Measurements from ENCODE around the gene TRIL. TPM values are rescaled to one million over a fixed set of nuclear protein-coding genes. Genes with fewer than 3 reads are reported as not detected.

Gene TRIL
- total and polyA plus RNA-seq, 8 donors: 0.92 to 26.1 (median 1.3) TPM; not detected in 1

DNA sequence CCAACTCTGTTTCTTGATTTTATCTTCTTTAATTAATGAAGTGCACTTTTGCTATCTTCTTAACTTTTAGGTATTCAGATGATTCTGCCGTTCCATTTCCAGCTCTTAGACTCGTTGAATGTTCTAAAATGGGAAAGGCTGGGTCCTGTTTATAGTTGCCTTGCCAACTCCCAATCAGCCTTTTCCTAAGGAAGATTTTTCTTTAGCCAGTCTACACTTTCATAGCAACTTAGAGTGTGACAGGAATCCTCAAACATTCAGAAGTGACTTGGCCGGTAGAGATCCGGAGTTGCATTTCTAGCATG lies 23.0 kb upstream of the TRIL start:
- DNase-seq: no peak
- H3K4me1 ChIP-seq: peaks cover 6 to 34% (median 23%) of the 10 kb centered on the region in 4 donors
- peak overlapping the region in 4 of 5 donors; percentile 30 to 68 (median 39) for H3K27ac ChIP-seq
- intact Hi-C loops (cut with DNase I; ENCODE audit: low total_unique reads): no loop called here
- no peak for TF ChIP-seq POLR2AphosphoS5 (IDR thresholded peaks at IDR 0.05)
- TF ChIP-seq, protein P1, sequence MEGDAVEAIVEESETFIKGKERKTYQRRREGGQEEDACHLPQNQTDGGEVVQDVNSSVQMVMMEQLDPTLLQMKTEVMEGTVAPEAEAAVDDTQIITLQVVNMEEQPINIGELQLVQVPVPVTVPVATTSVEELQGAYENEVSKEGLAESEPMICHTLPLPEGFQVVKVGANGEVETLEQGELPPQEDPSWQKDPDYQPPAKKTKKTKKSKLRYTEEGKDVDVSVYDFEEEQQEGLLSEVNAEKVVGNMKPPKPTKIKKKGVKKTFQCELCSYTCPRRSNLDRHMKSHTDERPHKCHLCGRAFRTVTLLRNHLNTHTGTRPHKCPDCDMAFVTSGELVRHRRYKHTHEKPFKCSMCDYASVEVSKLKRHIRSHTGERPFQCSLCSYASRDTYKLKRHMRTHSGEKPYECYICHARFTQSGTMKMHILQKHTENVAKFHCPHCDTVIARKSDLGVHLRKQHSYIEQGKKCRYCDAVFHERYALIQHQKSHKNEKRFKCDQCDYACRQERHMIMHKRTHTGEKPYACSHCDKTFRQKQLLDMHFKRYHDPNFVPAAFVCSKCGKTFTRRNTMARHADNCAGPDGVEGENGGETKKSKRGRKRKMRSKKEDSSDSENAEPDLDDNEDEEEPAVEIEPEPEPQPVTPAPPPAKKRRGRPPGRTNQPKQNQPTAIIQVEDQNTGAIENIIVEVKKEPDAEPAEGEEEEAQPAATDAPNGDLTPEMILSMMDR (IDR thresholded peaks at IDR 0.05): no peak
- TF ChIP-seq EP300 (IDR thresholded peaks at IDR 0.05): no peak
- TF ChIP-seq POLR2A (IDR thresholded peaks at IDR 0.05): no peak
- H3K4me3 ChIP-seq: no peak overlapping the region
- H3K36me3 ChIP-seq: no peaks in the 10 kb centered on the region
- H3K9me3 ChIP-seq: no peaks in the 10 kb centered on the region
- no peaks in the 10 kb centered on the region for H3K27me3 ChIP-seq
- WGBS, 5 donors: 53 to 71% (median 66%) methylated on average over 4 of the region's 4 CpGs

- intact Hi-C loops (cut with DNase I; ENCODE audit: low total_unique reads): no loop called here
- Histone ChIP-seq H3K27ac (peak overlapping the region in 4 of 5 donors; percentile 30 to 68 (median 39)), H3K4me1 (peaks cover 6 to 29% (median 18%) of the 10 kb centered on the region in 4 donors), H3K4me3 (no peak overlapping the region), H3K36me3 (no peaks in the 10 kb centered on the region), H3K9me3 (no peaks in the 10 kb centered on the region), H3K27me3 (no peaks in the 10 kb centered on the region)
- 64 to 87% (median 83%) methylated on average over 8 of the region's 8 CpGs for WGBS, 5 donors
- TF ChIP-seq POLR2AphosphoS5 (IDR thresholded peaks at IDR 0.05): peak in 1 of 3 donors; percentile 12
- TF ChIP-seq POLR2A (IDR thresholded peaks at IDR 0.05): no peak
- no peak for DNase-seq
These were observed 22.5 kb upstream of the TRIL start for GRCh38 chr7:28980451-28981160.

GRCh38 chr7:28979776-28980175 lies 21.6 kb upstream of the TRIL start:
- Histone ChIP-seq H3K27ac (peak overlapping the region in 1 of 5 donors; percentile 38), H3K4me3 (no peak overlapping the region), H3K36me3 (no peaks in the 10 kb centered on the region), H3K9me3 (no peaks in the 10 kb centered on the region), H3K27me3 (no peaks in the 10 kb centered on the region), H3K4me1 (peaks cover 2 to 21% (median 10%) of the 10 kb centered on the region in 4 donors)
- TF ChIP-seq POLR2AphosphoS5 (IDR thresholded peaks at IDR 0.05): no peak
- TF ChIP-seq POLR2A (IDR thresholded peaks at IDR 0.05): no peak
- TF ChIP-seq, protein P1 (IDR thresholded peaks at IDR 0.05): no peak
- no peak for TF ChIP-seq EP300 (IDR thresholded peaks at IDR 0.05)
- intact Hi-C loops (cut with DNase I; ENCODE audit: low total_unique reads): no loop called here
- WGBS, 5 donors: 67 to 79% (median 76%) methylated on average over 3 of the region's 3 CpGs
- no peak for DNase-seq

DNA sequence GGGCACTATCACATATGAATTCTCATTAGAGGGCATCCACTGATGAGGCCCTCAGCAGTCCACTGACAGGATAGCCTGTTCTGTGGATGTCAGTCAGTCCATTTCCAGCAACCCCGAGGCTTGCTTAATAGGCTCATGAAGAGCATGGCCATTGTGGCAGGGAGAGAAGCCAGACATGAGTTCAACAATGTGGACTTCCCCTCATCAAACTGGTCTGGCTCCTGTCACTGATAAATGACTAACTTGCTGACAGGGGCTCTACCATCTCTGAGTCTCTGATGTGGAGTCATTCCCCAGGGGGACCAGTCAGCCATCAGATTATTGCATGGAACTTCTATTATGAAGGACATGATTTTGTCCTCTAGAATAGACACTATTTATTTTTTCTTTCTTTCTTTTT lies 19.8 kb upstream of the TRIL start:
- Histone ChIP-seq H3K4me1 (peaks cover 0 to 14% (median 4%) of the 10 kb centered on the region in 4 donors), H3K27me3 (no peaks in the 10 kb centered on the region), H3K27ac (no peak overlapping the region), H3K36me3 (no peaks in the 10 kb centered on the region), H3K4me3 (no peak overlapping the region), H3K9me3 (peaks cover 0 to 15% (median 9%) of the 10 kb centered on the region in 4 donors)
- TF ChIP-seq, protein P1 (IDR thresholded peaks at IDR 0.05): no peak
- TF ChIP-seq POLR2AphosphoS5 (IDR thresholded peaks at IDR 0.05) (no peak), POLR2A (IDR thresholded peaks at IDR 0.05) (no peak), EP300 (IDR thresholded peaks at IDR 0.05) (no peak)
- 78 to 100% (median 87%) methylated on average over 1 of the region's 1 CpG for WGBS, 5 donors
- intact Hi-C loops (cut with DNase I; ENCODE audit: low total_unique reads): no loop called here
- no peak for DNase-seq

GRCh38 chr7:28976022-28976421 lies 17.9 kb upstream of the TRIL start:
- peaks cover 0 to 8% (median 2%) of the 10 kb centered on the region in 4 donors for H3K4me1 ChIP-seq
- no peak overlapping the region for H3K4me3 ChIP-seq
- 67 to 83% (median 79%) methylated on average over 3 of the region's 3 CpGs for WGBS, 5 donors
- intact Hi-C loops (cut with DNase I; ENCODE audit: low total_unique reads): no loop called here
- no peak for DNase-seq
- no peaks in the 10 kb centered on the region for H3K36me3 ChIP-seq
- peaks cover 0 to 32% (median 14%) of the 10 kb centered on the region in 4 donors for H3K9me3 ChIP-seq
- H3K27ac ChIP-seq: no peak overlapping the region
- no peak for TF ChIP-seq EP300 (IDR thresholded peaks at IDR 0.05)
- TF ChIP-seq POLR2AphosphoS5 (IDR thresholded peaks at IDR 0.05): no peak
- no peak for TF ChIP-seq POLR2A (IDR thresholded peaks at IDR 0.05)
- TF ChIP-seq, protein P1 (IDR thresholded peaks at IDR 0.05): no peak
- no peaks in the 10 kb centered on the region for H3K27me3 ChIP-seq

All from stomach (tissue), 9 donors.